GM19467 (cell line): ENCODE measurements around the gene OR4D1.

Source experiments
- ATAC-seq: cut with Tn5 transposase; IDR thresholded peaks from one replicate; pipeline ENCODE4 v1.9.1; 2021; ENCODE audit warnings: mild to moderate bottlenecking, moderate library complexity; ENCODE audit not compliant: unreplicated experiment

The OR4D1 gene

GRCh38 chr17:58153046-58153445, 4.9 kb downstream of the OR4D1 start:
- ATAC-seq, result no peak

- no peak for ATAC-seq
Measured at GRCh38 chr17:58153671-58154070, 5.5 kb downstream of the OR4D1 start.

- no peak for ATAC-seq
Measured at GRCh38 chr17:58156839-58157803, 8.9 kb downstream of the OR4D1 start.

- ATAC-seq, result no peak
Measured at GRCh38 chr17:58158181-58158580, 10.0 kb downstream of the OR4D1 start.

GRCh38 chr17:58161566-58161965, 13.4 kb downstream of the OR4D1 start:
- ATAC-seq, result no peak

GRCh38 chr17:58165981-58166380, 17.8 kb downstream of the OR4D1 start:
- no peak for ATAC-seq

GRCh38 chr17:58166682-58167081, 18.5 kb downstream of the OR4D1 start, which contains the start of gene OR4D2:
Gene OR4D2, plus strand, starts transcription at chr17:58166982. Its CDS starts 2,674 bp downstream, at chr17:58169656.
- ATAC-seq, result no peak

GRCh38 chr17:58170622-58171021, 22.4 kb downstream of the OR4D1 start:
- no peak for ATAC-seq

- no peak for ATAC-seq
Measured at GRCh38 chr17:58172369-58173071, 24.3 kb downstream of the OR4D1 start.

GRCh38 chr17:58174871-58175270, 26.7 kb downstream of the OR4D1 start:
- ATAC-seq, result no peak

- ATAC-seq, result no peak
Measured at GRCh38 chr17:58176200-58176599, 28.0 kb downstream of the OR4D1 start.

- no peak for ATAC-seq
Measured at GRCh38 chr17:58181796-58182195, 33.6 kb downstream of the OR4D1 start.

- no peak for ATAC-seq
Measured at GRCh38 chr17:58183514-58183913, 35.3 kb downstream of the OR4D1 start.

GRCh38 chr17:58184308-58184985, 36.3 kb downstream of the OR4D1 start:
- ATAC-seq, result no peak

GRCh38 chr17:58184986-58185761, 37.0 kb downstream of the OR4D1 start:
- ATAC-seq, result no peak

- ATAC-seq, result no peak
Measured at GRCh38 chr17:58186591-58186990, 38.4 kb downstream of the OR4D1 start.

GRCh38 chr17:58187063-58187462, 38.9 kb downstream of the OR4D1 start:
- ATAC-seq, result no peak

GRCh38 chr17:58187675-58188074, 39.5 kb downstream of the OR4D1 start:
- no peak for ATAC-seq

- ATAC-seq, result no peak
Measured at GRCh38 chr17:58189436-58190146, 41.4 kb downstream of the OR4D1 start.
